Measurements from ENCODE around the gene ANP32D.
"Not testable (repeated sequence)": the region's sequence is repeated elsewhere in the genome, so short reads cannot be mapped to it uniquely, and the experiment has no call there.

ANP32D gene

GRCh38 chr12:48508987-48509386, 36.6 kb downstream of the ANP32D start:
- DNase-seq = no peak

GRCh38 chr12:48510111-48510510, 37.8 kb downstream of the ANP32D start:
- no peak for DNase-seq

- no peak for DNase-seq
Measured at GRCh38 chr12:48512855-48513254, 40.5 kb downstream of the ANP32D start.

- DNase-seq = no peak
Measured at GRCh38 chr12:48514728-48515127, 42.4 kb downstream of the ANP32D start.

GRCh38 chr12:48520381-48520780, 48.0 kb downstream of the ANP32D start:
- DNase-seq = not testable (repeated sequence)
